Fibroblast of mammary gland (primary cell): ENCODE measurements around the gene DFFB.

Source experiments
- DNase-seq: peaks from one replicate; pipeline ENCODE4 v3.0.0-alpha.2; 2010; ENCODE audit warnings: low read depth
- H3K4me3 ChIP-seq: 2 replicates; pipeline ENCODE4 v1.5.1; 2011; ENCODE audit warnings: low read depth, mild to moderate bottlenecking, low read length, moderate library complexity; ENCODE audit not compliant: control insufficient read depth
- TF ChIP-seq, protein P1 (sequence below): conservative IDR thresholded peaks from 2 replicates; pipeline ENCODE4 v1.5.1; 2011; ENCODE audit warnings: low read depth, low read length, inconsistent platforms; ENCODE audit not compliant: control insufficient read depth, insufficient read depth

Gene DFFB

DNA sequence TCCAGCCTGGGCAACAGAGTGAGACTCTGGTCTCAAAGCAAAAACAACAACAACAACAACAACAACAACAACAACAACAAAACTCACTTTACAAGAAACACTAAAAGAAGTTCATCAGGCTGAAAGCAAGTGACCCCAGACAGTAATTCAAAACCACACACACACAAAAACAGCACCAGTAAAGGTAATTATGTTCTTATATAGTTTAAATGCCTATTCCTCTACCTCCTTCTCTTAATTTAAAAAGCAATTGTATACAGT lies 41.1 kb downstream of the DFFB start:
- H3K4me3 ChIP-seq = no peak overlapping the region
- DNase-seq = no peak
- TF ChIP-seq, protein P1, sequence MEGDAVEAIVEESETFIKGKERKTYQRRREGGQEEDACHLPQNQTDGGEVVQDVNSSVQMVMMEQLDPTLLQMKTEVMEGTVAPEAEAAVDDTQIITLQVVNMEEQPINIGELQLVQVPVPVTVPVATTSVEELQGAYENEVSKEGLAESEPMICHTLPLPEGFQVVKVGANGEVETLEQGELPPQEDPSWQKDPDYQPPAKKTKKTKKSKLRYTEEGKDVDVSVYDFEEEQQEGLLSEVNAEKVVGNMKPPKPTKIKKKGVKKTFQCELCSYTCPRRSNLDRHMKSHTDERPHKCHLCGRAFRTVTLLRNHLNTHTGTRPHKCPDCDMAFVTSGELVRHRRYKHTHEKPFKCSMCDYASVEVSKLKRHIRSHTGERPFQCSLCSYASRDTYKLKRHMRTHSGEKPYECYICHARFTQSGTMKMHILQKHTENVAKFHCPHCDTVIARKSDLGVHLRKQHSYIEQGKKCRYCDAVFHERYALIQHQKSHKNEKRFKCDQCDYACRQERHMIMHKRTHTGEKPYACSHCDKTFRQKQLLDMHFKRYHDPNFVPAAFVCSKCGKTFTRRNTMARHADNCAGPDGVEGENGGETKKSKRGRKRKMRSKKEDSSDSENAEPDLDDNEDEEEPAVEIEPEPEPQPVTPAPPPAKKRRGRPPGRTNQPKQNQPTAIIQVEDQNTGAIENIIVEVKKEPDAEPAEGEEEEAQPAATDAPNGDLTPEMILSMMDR = no peak

DNA sequence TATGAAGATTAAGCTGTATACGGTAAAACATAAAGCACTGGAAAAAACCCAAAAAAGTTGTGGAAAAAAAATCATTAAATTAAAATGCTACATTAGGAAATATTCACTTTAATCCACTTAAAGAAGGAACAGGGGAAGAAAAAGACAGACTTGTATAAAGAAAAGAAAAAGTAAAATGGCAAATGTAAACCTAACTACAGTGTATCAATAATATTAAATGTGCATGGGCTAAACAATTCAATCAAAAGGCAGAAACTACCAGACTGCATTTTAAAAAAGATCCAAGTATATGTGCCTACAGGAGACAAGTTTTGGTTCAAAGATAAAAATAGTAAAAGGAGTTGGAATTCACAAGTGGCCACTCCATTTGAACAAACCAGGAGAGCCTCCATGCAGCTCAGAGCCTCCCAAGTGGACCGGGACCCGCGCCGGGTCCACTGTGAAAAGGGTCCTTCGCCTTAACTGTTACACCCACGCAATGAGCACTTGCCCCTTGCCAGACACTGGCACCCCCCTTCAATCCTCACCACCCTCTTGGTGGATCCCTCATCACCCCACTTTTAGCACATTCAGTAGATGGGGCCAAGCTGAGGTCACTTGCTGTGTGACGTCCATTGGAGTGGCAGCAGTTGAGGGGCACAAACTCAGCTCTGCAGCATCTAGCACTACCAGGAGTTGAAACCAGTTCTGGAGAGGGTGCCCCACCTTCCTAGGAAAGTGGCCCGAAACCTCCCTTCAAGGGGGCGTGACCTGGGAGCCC lies 41.9 kb downstream of the DFFB start:
- peak; percentile 9 for DNase-seq
- peak overlapping the region; percentile 84 for H3K4me3 ChIP-seq
- TF ChIP-seq, protein P1 = peak; percentile 5

DNA sequence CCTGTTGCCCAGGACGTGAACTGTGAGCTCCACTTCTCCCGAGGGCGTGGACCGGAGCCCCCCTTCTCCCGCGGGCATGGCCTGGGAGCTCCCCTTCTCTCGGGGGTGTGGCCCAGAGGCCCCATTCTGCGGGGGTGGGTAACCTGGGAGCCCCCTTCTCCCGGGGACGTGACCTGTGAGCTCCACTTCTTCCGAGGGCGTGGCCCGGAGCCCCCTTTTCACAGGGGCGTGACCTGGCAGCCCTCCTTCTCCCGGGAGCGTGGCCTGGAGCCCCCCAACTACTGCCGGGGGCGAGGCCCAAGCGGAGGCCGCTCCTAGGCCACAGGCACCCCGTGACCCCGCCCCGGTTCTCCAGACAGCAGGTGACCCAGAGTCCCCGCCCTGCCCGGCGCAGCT lies 42.5 kb downstream of the DFFB start:
- peak overlapping the region; percentile 84 for H3K4me3 ChIP-seq
- DNase-seq = no peak
- TF ChIP-seq, protein P1 = no peak

DNA sequence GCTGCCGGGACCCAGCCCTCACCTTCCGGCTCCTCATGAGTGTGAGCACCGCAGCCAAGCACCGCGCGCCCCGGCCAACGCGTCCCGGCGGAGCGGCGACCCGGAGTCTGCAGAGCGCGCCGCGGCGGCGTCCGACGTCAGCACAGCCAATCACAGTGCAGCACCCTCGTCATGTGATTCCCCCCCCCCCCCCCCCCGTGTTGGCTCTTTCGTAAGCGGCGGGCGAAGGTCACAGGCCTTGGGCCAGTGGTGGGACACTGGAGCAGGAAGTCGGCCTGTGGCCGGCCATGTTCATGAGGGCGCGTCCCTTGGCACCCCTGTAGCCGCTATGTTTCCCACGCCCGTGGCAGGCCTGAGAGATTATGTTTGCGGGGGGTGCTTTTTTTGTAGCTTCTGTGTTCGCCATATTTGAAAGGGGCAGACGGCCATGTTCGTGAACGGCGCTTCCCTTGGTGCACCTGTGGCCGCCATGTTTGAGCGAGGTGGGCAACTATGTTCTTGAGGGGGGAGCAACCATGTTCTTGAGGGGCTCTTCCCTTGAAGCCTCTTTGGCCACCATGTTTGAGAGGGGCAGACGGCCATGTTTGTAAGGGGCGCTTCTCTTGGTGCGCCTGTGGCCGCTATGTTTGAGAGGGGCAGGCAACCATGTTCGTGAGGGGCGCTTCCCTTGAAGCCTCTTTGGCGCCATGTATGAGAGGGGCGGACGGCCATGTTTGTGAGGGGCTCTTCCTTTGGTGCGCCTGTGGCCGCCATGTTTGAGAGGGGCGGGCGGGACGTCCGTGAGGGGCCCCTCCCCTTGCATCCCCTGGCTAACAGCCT lies 43.1 kb downstream of the DFFB start, which contains the start of gene C1orf174:
C1orf174 (minus strand) TSS at position 123 of the 819 bp plus-strand sequence; CDS start at position 37, 86 bp downstream.
- TF ChIP-seq, protein P1 = no peak
- DNase-seq = peak; percentile 96

DNA sequence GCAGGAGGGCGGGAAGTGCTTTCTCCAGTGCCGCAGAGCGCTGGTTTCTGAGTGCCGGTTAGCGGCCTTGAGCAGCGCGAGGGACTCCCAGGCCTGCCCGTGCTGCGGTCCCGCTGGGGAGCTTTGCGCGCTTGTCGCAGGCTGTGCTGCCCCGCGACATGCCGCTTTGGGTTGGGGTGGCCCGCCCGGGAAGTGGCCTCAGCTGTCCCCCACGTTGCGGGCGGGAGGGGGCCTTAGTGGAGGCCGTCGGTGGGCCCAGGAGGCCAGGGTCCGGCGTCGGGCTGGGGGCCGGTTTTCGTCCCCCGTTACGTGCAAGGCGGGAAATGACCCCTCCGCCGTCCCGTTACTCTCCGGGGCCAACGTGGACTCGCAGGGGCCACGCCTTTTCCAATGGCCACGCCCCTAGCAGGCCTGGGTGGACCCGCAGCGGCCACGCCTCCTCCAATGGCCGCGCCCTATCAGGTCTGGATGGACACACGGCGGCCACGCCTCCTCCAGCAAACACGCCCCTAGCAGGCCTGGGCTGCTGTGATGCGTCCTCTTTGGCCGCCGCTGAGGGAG lies 43.8 kb downstream of the DFFB start:
- peak; percentile 95 for DNase-seq
- TF ChIP-seq, protein P1 = no peak
- H3K4me3 ChIP-seq = peak overlapping the region; percentile 84

More for the DNA sequence above, 43.1 kb downstream of the DFFB start, which contains the start of gene C1orf174:
- H3K4me3 ChIP-seq = peak within 1 kb of the TSS; percentile 84

DNA sequence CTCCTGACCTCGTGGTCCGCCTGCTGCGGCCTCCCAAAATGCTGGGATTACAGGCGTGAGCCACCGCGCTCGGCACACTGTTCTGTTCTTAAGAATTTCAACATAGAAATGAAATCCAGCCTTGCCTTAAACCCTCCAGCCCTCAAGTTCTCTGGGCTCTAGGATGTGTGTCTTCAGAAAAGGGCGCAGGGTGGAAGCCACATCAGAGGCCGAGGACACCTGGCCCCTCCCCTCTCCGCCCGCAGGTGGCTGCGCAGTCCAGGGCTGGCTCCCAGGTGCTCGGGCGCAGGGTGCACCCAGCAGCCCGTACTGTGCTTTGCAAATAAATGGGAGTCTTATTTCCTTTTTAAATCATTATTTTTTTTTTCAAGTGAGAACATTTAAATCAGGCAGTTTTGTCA lies 44.8 kb downstream of the DFFB start:
- TF ChIP-seq, protein P1 = no peak
- no peak for DNase-seq
- no peak overlapping the region for H3K4me3 ChIP-seq
